PC-3 (cell line): ENCODE measurements around the gene SH3PXD2B.

Source experiments
- CTCF ChIP-seq: fragments of 300-600 bp; sonication (generic); conservative IDR thresholded peaks from 2 replicates; pipeline ENCODE4 v1.5.1; 2017; ENCODE audit warnings: antibody characterized with exemption, low read depth, mild to moderate bottlenecking, low read length
- EZH2 ChIP-seq: fragments of 300-600 bp; sonication (generic); IDR thresholded peaks from one replicate; pipeline ENCODE4 v1.6.1; 2017; ENCODE audit warnings: antibody characterized with exemption, mild to moderate bottlenecking, low read length; ENCODE audit not compliant: unreplicated experiment
- EZH2phosphoT487 ChIP-seq: fragments of 300-600 bp; sonication (generic); IDR thresholded peaks from 2 replicates; pipeline ENCODE4 v1.6.1; 2018; ENCODE audit warnings: mild to moderate bottlenecking, antibody characterized with exemption, low read length, borderline replicate concordance

- TF ChIP-seq CTCF (no peak), EZH2phosphoT487 (no peak), EZH2 (no peak)
Measured at GRCh38 chr5:172312286-172312685, 142.0 kb downstream of the SH3PXD2B start.
